Adipocyte (in vitro differentiated cells): Measurements from ENCODE around the gene GXYLT1.

ENCODE experiments used
- DNase-seq: peaks from one replicate; pipeline ENCODE4 v3.0.0-alpha.2; 2015; ENCODE audit warnings: low read depth
- H3K27me3 ChIP-seq: replicated peaks from 2 replicates; pipeline ENCODE4 v1.7.0; 2013; ENCODE audit warnings: mild to moderate bottlenecking, low read length, moderate library complexity; ENCODE audit not compliant: control insufficient read depth, insufficient read depth
- H3K36me3 ChIP-seq: 2 replicates; pipeline ENCODE4 v1.7.0; 2013; ENCODE audit warnings: low read length, mild to moderate bottlenecking, moderate library complexity; ENCODE audit not compliant: control insufficient read depth, insufficient read depth, severe bottlenecking
- H3K4me1 ChIP-seq: 2 replicates; pipeline ENCODE4 v1.7.0; 2013; ENCODE audit warnings: mild to moderate bottlenecking, low read length, moderate library complexity; ENCODE audit not compliant: control insufficient read depth, insufficient read depth
- H3K4me3 ChIP-seq: 2 replicates; pipeline ENCODE4 v1.7.0; 2013; ENCODE audit warnings: mild to moderate bottlenecking, low read length, moderate library complexity
- H3K9ac ChIP-seq: 2 replicates; pipeline ENCODE4 v1.7.0; 2013; ENCODE audit warnings: mild to moderate bottlenecking, low read length, moderate library complexity
- H3K9me3 ChIP-seq: 2 replicates; pipeline ENCODE4 v1.7.0; 2013; ENCODE audit warnings: mild to moderate bottlenecking, low read length, moderate library complexity; ENCODE audit not compliant: control insufficient read depth

Gene GXYLT1

GRCh38 chr12:42039577-42039976, 105.1 kb downstream of the GXYLT1 start:
- H3K9ac ChIP-seq: no peak overlapping the region
- H3K4me1 ChIP-seq: peaks cover 13% of the 10 kb centered on the region
- no peak overlapping the region for H3K4me3 ChIP-seq
- H3K9me3 ChIP-seq: peaks cover 7% of the 10 kb centered on the region
- no peaks in the 10 kb centered on the region for H3K27me3 ChIP-seq
- no peaks in the 10 kb centered on the region for H3K36me3 ChIP-seq
- DNase-seq: no peak

- Histone ChIP-seq H3K9me3 (peaks cover 7% of the 10 kb centered on the region), H3K9ac (no peak overlapping the region), H3K27me3 (no peaks in the 10 kb centered on the region), H3K36me3 (no peaks in the 10 kb centered on the region), H3K4me3 (no peak overlapping the region), H3K4me1 (peaks cover 13% of the 10 kb centered on the region)
- peak; percentile 9 for DNase-seq
Measured at GRCh38 chr12:42039176-42039575, 105.5 kb downstream of the GXYLT1 start.

- Histone ChIP-seq H3K9me3 (peaks cover 7% of the 10 kb centered on the region), H3K36me3 (no peaks in the 10 kb centered on the region), H3K4me3 (no peak overlapping the region), H3K4me1 (no peaks in the 10 kb centered on the region), H3K27me3 (no peaks in the 10 kb centered on the region), H3K9ac (no peak overlapping the region)
- no peak for DNase-seq
Measured at GRCh38 chr12:42031847-42032564, 112.7 kb downstream of the GXYLT1 start.
